ENCODE data around the gene ZAP70. TPM values are rescaled to one million over a fixed set of nuclear protein-coding genes. Genes with fewer than 3 reads are reported as not detected.

ZAP70 gene
- total and polyA plus RNA-seq, 2 donors (not counting 1 experiment from before 2014, with no cell fraction given) = not detected

DNA sequence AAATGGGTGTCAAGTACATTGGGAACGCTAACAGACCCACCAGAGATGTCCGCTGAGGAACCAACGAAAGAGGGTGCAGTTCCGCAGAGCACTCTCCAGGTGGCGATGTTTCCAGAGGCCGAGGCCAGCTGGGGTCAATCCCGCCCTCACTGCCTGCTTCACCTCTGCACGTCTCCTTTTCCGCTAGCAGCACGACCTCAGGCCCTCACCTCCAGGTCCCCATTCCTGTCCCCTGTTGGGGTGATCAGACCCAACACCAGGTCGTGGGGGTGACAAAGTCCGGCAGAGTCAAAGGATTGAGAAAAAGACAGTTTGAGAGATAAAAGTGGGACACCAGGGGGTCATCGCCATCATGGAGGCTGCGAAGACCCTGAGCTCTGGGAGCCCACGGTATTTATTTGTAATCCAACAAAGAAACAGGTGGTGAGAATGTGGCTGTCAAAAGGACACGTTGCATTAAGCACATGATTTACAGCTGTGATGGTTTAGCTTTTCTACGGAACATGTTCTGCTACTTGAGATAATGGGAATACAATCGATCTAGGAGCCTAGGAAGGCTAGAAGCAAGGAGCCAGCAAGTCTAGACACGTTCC lies 27.3 kb downstream of the ZAP70 start:
- Histone ChIP-seq H3K27me3 (ENCODE audit: control insufficient read depth, insufficient read depth, low read length) (no peaks in the 10 kb centered on the region), H3K27ac (ENCODE audit: insufficient read depth, low read length) (no peak overlapping the region), H3K4me2 (ENCODE audit: extremely low read depth, insufficient read depth, low read length) (no peak overlapping the region), H3K4me3 (replicated peaks in 1 of 4; ENCODE audit: control extremely low read depth in 1 of 4, insufficient read depth in 1 of 4, low read depth in 3 of 4, low read length in 4 of 4) (no peak overlapping the region), H3K36me3 (ENCODE audit: control insufficient read depth, insufficient read depth, low read length) (no peaks in the 10 kb centered on the region), H3K9ac (ENCODE audit: insufficient read depth, low read length) (no peak overlapping the region), H3K4me1 (ENCODE audit: control insufficient read depth, extremely low read depth, insufficient read depth, low read length) (no peaks in the 10 kb centered on the region), H3K9me3 (ENCODE audit: control insufficient read depth, insufficient read depth, low read depth, low read length) (no peaks in the 10 kb centered on the region), H2AFZ (ENCODE audit: low read length) (no peak overlapping the region), H4K20me1 (ENCODE audit: control insufficient read depth, extremely low read depth, insufficient read depth, low read length) (no peaks in the 10 kb centered on the region), H3K79me2 (ENCODE audit: control insufficient read depth, insufficient read depth, low read length) (no peaks in the 10 kb centered on the region)
- DNase-seq (ENCODE audit: low read depth in 2 of 2) = peak in 1 of 2 donors; percentile 34
- no peak for TF ChIP-seq EZH2 (IDR thresholded peaks at IDR 0.05; ENCODE audit: low read length, missing control alignments)
- TF ChIP-seq, protein P1, sequence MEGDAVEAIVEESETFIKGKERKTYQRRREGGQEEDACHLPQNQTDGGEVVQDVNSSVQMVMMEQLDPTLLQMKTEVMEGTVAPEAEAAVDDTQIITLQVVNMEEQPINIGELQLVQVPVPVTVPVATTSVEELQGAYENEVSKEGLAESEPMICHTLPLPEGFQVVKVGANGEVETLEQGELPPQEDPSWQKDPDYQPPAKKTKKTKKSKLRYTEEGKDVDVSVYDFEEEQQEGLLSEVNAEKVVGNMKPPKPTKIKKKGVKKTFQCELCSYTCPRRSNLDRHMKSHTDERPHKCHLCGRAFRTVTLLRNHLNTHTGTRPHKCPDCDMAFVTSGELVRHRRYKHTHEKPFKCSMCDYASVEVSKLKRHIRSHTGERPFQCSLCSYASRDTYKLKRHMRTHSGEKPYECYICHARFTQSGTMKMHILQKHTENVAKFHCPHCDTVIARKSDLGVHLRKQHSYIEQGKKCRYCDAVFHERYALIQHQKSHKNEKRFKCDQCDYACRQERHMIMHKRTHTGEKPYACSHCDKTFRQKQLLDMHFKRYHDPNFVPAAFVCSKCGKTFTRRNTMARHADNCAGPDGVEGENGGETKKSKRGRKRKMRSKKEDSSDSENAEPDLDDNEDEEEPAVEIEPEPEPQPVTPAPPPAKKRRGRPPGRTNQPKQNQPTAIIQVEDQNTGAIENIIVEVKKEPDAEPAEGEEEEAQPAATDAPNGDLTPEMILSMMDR (conservative IDR thresholded peaks at IDR 0.05 in 1 of 2, IDR thresholded peaks at IDR 0.05 in 1 of 2; ENCODE audit: low read depth in 1 of 2, low read length in 2 of 2) = peak; percentile 60 to 86

DNA sequence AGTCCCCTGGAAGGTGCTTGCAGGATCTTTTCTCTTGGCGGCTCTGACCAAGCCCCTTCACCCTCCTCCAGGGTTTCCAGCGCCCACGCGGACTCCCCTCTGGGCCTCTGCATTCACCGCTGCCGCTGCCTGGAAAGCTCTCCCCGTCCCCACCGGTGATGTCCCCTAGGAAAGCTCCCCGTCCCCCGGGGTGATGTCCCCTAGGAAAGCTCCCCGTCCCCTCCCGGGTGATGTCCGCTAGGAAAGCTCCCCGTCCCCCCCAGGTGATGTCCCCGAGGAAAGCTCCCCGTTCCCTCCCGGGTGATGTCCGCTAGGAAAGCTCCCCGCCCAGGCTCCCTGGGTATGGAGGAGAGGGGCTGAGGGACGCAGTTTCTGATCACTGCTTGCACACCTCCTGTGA lies 27.9 kb downstream of the ZAP70 start:
- Histone ChIP-seq H3K4me2 (ENCODE audit: extremely low read depth, insufficient read depth, low read length) (no peak overlapping the region), H3K9ac (ENCODE audit: insufficient read depth, low read length) (no peak overlapping the region), H3K4me1 (ENCODE audit: control insufficient read depth, extremely low read depth, insufficient read depth, low read length) (no peaks in the 10 kb centered on the region), H3K36me3 (ENCODE audit: control insufficient read depth, insufficient read depth, low read length) (no peaks in the 10 kb centered on the region), H3K79me2 (ENCODE audit: control insufficient read depth, insufficient read depth, low read length) (no peaks in the 10 kb centered on the region), H4K20me1 (ENCODE audit: control insufficient read depth, extremely low read depth, insufficient read depth, low read length) (no peaks in the 10 kb centered on the region), H3K27me3 (ENCODE audit: control insufficient read depth, insufficient read depth, low read length) (no peaks in the 10 kb centered on the region), H3K27ac (ENCODE audit: insufficient read depth, low read length) (no peak overlapping the region), H2AFZ (ENCODE audit: low read length) (no peak overlapping the region), H3K4me3 (replicated peaks in 1 of 4; ENCODE audit: control extremely low read depth in 1 of 4, insufficient read depth in 1 of 4, low read depth in 3 of 4, low read length in 4 of 4) (no peak overlapping the region), H3K9me3 (ENCODE audit: control insufficient read depth, insufficient read depth, low read depth, low read length) (no peaks in the 10 kb centered on the region)
- TF ChIP-seq, protein P1 (conservative IDR thresholded peaks at IDR 0.05 in 1 of 2, IDR thresholded peaks at IDR 0.05 in 1 of 2; ENCODE audit: low read depth in 1 of 2, low read length in 2 of 2) = no peak
- no peak for TF ChIP-seq EZH2 (IDR thresholded peaks at IDR 0.05; ENCODE audit: low read length, missing control alignments)
- DNase-seq (ENCODE audit: low read depth in 2 of 2) = no peak

- DNase-seq (ENCODE audit: low read depth in 2 of 2) = no peak
- no peaks in the 10 kb centered on the region for H3K4me1 ChIP-seq (ENCODE audit: control insufficient read depth, extremely low read depth, insufficient read depth, low read length)
- H3K4me2 ChIP-seq (ENCODE audit: extremely low read depth, insufficient read depth, low read length) = no peak overlapping the region
- no peak overlapping the region for H3K4me3 ChIP-seq (replicated peaks in 1 of 4; ENCODE audit: control extremely low read depth in 1 of 4, insufficient read depth in 1 of 4, low read depth in 3 of 4, low read length in 4 of 4)
- no peaks in the 10 kb centered on the region for H3K36me3 ChIP-seq (ENCODE audit: control insufficient read depth, insufficient read depth, low read length)
- no peaks in the 10 kb centered on the region for H3K27me3 ChIP-seq (ENCODE audit: control insufficient read depth, insufficient read depth, low read length)
- H3K9me3 ChIP-seq (ENCODE audit: control insufficient read depth, insufficient read depth, low read depth, low read length) = no peaks in the 10 kb centered on the region
- H4K20me1 ChIP-seq (ENCODE audit: control insufficient read depth, extremely low read depth, insufficient read depth, low read length) = no peaks in the 10 kb centered on the region
- H3K27ac ChIP-seq (ENCODE audit: insufficient read depth, low read length) = no peak overlapping the region
- no peak overlapping the region for H3K9ac ChIP-seq (ENCODE audit: insufficient read depth, low read length)
- no peaks in the 10 kb centered on the region for H3K79me2 ChIP-seq (ENCODE audit: control insufficient read depth, insufficient read depth, low read length)
- no peak overlapping the region for H2AFZ ChIP-seq (ENCODE audit: low read length)
- no peak for TF ChIP-seq EZH2 (IDR thresholded peaks at IDR 0.05; ENCODE audit: low read length, missing control alignments)
- TF ChIP-seq, protein P1 (conservative IDR thresholded peaks at IDR 0.05 in 1 of 2, IDR thresholded peaks at IDR 0.05 in 1 of 2; ENCODE audit: low read depth in 1 of 2, low read length in 2 of 2) = no peak
Observed at GRCh38 chr2:97741686-97742085, 28.3 kb downstream of the ZAP70 start.

Data from fibroblast of lung (primary cell).